HEK293 (cell line): Measurements from ENCODE around the gene TIMM50.

Experiments
- CTCF ChIA-PET: fragments of 350-600 bp; formaldehyde crosslinking; extraction: SDS; loops from one replicate; lab custom pipeline; 2021; ENCODE audit warnings: antibody characterized with exemption; lab: Yijun Ruan, JAX
- POLR2A ChIA-PET: fragments of 300-600 bp; formaldehyde crosslinking; extraction: SDS; loops from one replicate; lab custom pipeline; 2020; ENCODE audit warnings: antibody characterized with exemption, inconsistent platforms; lab: Yijun Ruan, JAX
- H3K27ac ChIP-seq: fragments of 200-500 bp; sonication (Bioruptor generic); 2 replicates; pipeline ENCODE4 v1.5.1; 2014; ENCODE audit warnings: low read depth, low read length, control low read depth, inconsistent platforms; ENCODE audit errors: extremely low read depth
- H3K36me3 ChIP-seq, 2 experiments: fragments of 200-500 bp in 1 of 2; sonication (Bioruptor generic) in 1 of 2; 1 replicate in 1 of 2; 2 replicates in 1 of 2; pipeline ENCODE4 v1.5.1; 2014 to 2017; ENCODE audit warnings: inconsistent platforms in 2 of 2, low read length in 2 of 2; ENCODE audit not compliant: control insufficient read depth in 2 of 2, insufficient read depth in 1 of 2
- H3K4me1 ChIP-seq: fragments of 200-500 bp; sonication (Bioruptor generic); 2 replicates; pipeline ENCODE4 v1.5.1; 2014; ENCODE audit warnings: mild to moderate bottlenecking, low read length, inconsistent platforms; ENCODE audit not compliant: control insufficient read depth, insufficient read depth
- H3K4me3 ChIP-seq: 2 replicates; pipeline ENCODE4 v1.5.1; 2011; ENCODE audit warnings: low read depth, mild to moderate bottlenecking, control low read depth, low read length, moderate library complexity
- H3K9me3 ChIP-seq: fragments of 200-500 bp; sonication (Bioruptor generic); 2 replicates; pipeline ENCODE4 v1.5.1; 2014; ENCODE audit warnings: low read depth, low read length, inconsistent platforms; ENCODE audit not compliant: control insufficient read depth, insufficient read depth
- BCL11B ChIP-seq: fragments of 450-650 bp; formaldehyde crosslinking; IDR thresholded peaks from 2 replicates; pipeline ENCODE4 v1.5.1; 2016; ENCODE audit warnings: low read depth, missing biosample characterization, missing genetic modification characterization
- FEZF1 ChIP-seq: fragments of 450-650 bp; formaldehyde crosslinking; IDR thresholded peaks from 2 replicates; pipeline ENCODE4 v1.5.1; 2016; ENCODE audit warnings: missing biosample characterization, missing genetic modification characterization
- INSM2 ChIP-seq: fragments of 450-650 bp; formaldehyde crosslinking; IDR thresholded peaks from 2 replicates; pipeline ENCODE4 v1.5.1; 2016; ENCODE audit warnings: missing biosample characterization, missing genetic modification characterization
- KLF16 ChIP-seq: fragments of 450-650 bp; formaldehyde crosslinking; IDR thresholded peaks from 2 replicates; pipeline ENCODE4 v1.5.1; 2017; ENCODE audit warnings: missing biosample characterization, missing genetic modification characterization
- PRDM1 ChIP-seq: fragments of 450-650 bp; formaldehyde crosslinking; IDR thresholded peaks from 2 replicates; pipeline ENCODE4; 2016; ENCODE audit warnings: missing biosample characterization, missing genetic modification characterization
- REPIN1 ChIP-seq: fragments of 450-650 bp; formaldehyde crosslinking; IDR thresholded peaks from 2 replicates; pipeline ENCODE4 v1.5.1; 2017; ENCODE audit warnings: missing biosample characterization, missing genetic modification characterization, low read depth
- YY2 ChIP-seq: fragments of 450-650 bp; formaldehyde crosslinking; IDR thresholded peaks from 2 replicates; pipeline ENCODE4 v1.5.1; 2016; ENCODE audit warnings: missing biosample characterization, missing genetic modification characterization
- ZEB2 ChIP-seq: fragments of 450-650 bp; formaldehyde crosslinking; IDR thresholded peaks from 2 replicates; pipeline ENCODE4 v1.5.1; 2016; ENCODE audit warnings: missing biosample characterization, missing genetic modification characterization
- ZNF121 ChIP-seq: fragments of 450-650 bp; formaldehyde crosslinking; IDR thresholded peaks from 2 replicates; pipeline ENCODE4 v1.5.1; 2016; ENCODE audit warnings: missing biosample characterization, missing genetic modification characterization
- ZNF146 ChIP-seq: fragments of 450-650 bp; formaldehyde crosslinking; IDR thresholded peaks from 2 replicates; pipeline ENCODE4 v1.5.1; 2016; ENCODE audit warnings: missing biosample characterization, missing genetic modification characterization
- ZNF214 ChIP-seq: fragments of 450-650 bp; formaldehyde crosslinking; IDR thresholded peaks from 2 replicates; pipeline ENCODE4 v1.5.1; 2017; ENCODE audit warnings: missing biosample characterization, mild to moderate bottlenecking, missing genetic modification characterization, borderline replicate concordance
- ZNF24 ChIP-seq: fragments of 450-650 bp; formaldehyde crosslinking; IDR thresholded peaks from 2 replicates; pipeline ENCODE4 v1.5.1; 2016; ENCODE audit warnings: missing biosample characterization, missing genetic modification characterization
- ZNF266 ChIP-seq: fragments of 450-650 bp; formaldehyde crosslinking; IDR thresholded peaks from 2 replicates; pipeline ENCODE4 v1.5.1; 2016; ENCODE audit warnings: missing biosample characterization, missing genetic modification characterization, low read depth
- ZNF341 ChIP-seq: fragments of 450-650 bp; formaldehyde crosslinking; IDR thresholded peaks from 2 replicates; pipeline ENCODE4; 2016; ENCODE audit warnings: low read depth, missing biosample characterization, missing genetic modification characterization
- ZNF433 ChIP-seq: fragments of 450-650 bp; formaldehyde crosslinking; IDR thresholded peaks from 2 replicates; pipeline ENCODE4 v1.5.1; 2016; ENCODE audit warnings: missing biosample characterization, missing genetic modification characterization, low read depth
- ZNF510 ChIP-seq: fragments of 450-650 bp; formaldehyde crosslinking; IDR thresholded peaks from 2 replicates; pipeline ENCODE4 v1.5.1; 2018; ENCODE audit warnings: mild to moderate bottlenecking, missing genetic modification characterization, missing biosample characterization; ENCODE audit not compliant: insufficient replicate concordance
- ZNF544 ChIP-seq: fragments of 450-650 bp; formaldehyde crosslinking; IDR thresholded peaks from 2 replicates; pipeline ENCODE4 v1.5.0; 2017; ENCODE audit warnings: missing biosample characterization, missing genetic modification characterization
- ZNF76 ChIP-seq: fragments of 450-650 bp; formaldehyde crosslinking; IDR thresholded peaks from 2 replicates; pipeline ENCODE4; 2016; ENCODE audit warnings: low read depth, missing biosample characterization, missing genetic modification characterization, borderline replicate concordance
- TF ChIP-seq, protein P1 (sequence below): fragments of 450-650 bp; formaldehyde crosslinking; IDR thresholded peaks from 2 replicates; pipeline ENCODE4 v1.5.1; 2016; ENCODE audit warnings: missing biosample characterization, missing genetic modification characterization
- TF ChIP-seq, protein P2 (sequence below): fragments of 450-650 bp; formaldehyde crosslinking; IDR thresholded peaks from 2 replicates; pipeline ENCODE4 v1.5.0; 2017; ENCODE audit warnings: missing biosample characterization, missing genetic modification characterization, borderline replicate concordance

The TIMM50 gene

GRCh38 chr19:39533003-39533512 lies 52.4 kb downstream of the TIMM50 start (continued):
- TF ChIP-seq, protein P1, sequence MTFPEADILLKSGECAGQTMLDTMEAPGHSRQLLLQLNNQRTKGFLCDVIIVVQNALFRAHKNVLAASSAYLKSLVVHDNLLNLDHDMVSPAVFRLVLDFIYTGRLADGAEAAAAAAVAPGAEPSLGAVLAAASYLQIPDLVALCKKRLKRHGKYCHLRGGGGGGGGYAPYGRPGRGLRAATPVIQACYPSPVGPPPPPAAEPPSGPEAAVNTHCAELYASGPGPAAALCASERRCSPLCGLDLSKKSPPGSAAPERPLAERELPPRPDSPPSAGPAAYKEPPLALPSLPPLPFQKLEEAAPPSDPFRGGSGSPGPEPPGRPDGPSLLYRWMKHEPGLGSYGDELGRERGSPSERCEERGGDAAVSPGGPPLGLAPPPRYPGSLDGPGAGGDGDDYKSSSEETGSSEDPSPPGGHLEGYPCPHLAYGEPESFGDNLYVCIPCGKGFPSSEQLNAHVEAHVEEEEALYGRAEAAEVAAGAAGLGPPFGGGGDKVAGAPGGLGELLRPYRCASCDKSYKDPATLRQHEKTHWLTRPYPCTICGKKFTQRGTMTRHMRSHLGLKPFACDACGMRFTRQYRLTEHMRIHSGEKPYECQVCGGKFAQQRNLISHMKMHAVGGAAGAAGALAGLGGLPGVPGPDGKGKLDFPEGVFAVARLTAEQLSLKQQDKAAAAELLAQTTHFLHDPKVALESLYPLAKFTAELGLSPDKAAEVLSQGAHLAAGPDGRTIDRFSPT (tag by site-specific recombination): no peak
- TF ChIP-seq, protein P2, sequence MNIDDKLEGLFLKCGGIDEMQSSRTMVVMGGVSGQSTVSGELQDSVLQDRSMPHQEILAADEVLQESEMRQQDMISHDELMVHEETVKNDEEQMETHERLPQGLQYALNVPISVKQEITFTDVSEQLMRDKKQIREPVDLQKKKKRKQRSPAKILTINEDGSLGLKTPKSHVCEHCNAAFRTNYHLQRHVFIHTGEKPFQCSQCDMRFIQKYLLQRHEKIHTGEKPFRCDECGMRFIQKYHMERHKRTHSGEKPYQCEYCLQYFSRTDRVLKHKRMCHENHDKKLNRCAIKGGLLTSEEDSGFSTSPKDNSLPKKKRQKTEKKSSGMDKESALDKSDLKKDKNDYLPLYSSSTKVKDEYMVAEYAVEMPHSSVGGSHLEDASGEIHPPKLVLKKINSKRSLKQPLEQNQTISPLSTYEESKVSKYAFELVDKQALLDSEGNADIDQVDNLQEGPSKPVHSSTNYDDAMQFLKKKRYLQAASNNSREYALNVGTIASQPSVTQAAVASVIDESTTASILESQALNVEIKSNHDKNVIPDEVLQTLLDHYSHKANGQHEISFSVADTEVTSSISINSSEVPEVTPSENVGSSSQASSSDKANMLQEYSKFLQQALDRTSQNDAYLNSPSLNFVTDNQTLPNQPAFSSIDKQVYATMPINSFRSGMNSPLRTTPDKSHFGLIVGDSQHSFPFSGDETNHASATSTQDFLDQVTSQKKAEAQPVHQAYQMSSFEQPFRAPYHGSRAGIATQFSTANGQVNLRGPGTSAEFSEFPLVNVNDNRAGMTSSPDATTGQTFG (tag by site-specific recombination): no peak
- TF ChIP-seq BCL11B: peak; percentile 70
- no peak for TF ChIP-seq ZNF510
- TF ChIP-seq ZNF433: no peak
- TF ChIP-seq ZNF24 (tag by site-specific recombination): no peak
- TF ChIP-seq ZEB2 (tag by site-specific recombination): no peak
- TF ChIP-seq KLF16 (tag by site-specific recombination): no peak
- TF ChIP-seq REPIN1 (tag by site-specific recombination): no peak
- TF ChIP-seq YY2 (tag by site-specific recombination): no peak
- no peak for TF ChIP-seq ZNF76
- no peak for TF ChIP-seq INSM2 (tag by site-specific recombination)
- TF ChIP-seq ZNF214 (tag by site-specific recombination): no peak
- no peak for TF ChIP-seq ZNF544 (tag by site-specific recombination)
- no peak for TF ChIP-seq ZNF146 (tag by site-specific recombination)
- TF ChIP-seq, all 188 proteins: peak for 9

GRCh38 chr19:39533791-39534190 lies 53.2 kb downstream of the TIMM50 start:
- TF ChIP-seq ZNF121 (peak; percentile 97), FEZF1 (tag by site-specific recombination) (no peak), PRDM1 (no peak), ZNF266 (tag by site-specific recombination) (no peak), ZNF341 (tag by site-specific recombination) (no peak)
- H3K9me3 ChIP-seq: no peaks in the 10 kb centered on the region; the same call in 1 of the 2 replicates
- ChIA-PET CTCF (interaction anchor here (0.7 to 6.3 kb wide), 34 partner anchors 8 to 310 kb away, joined by 3 to 174 read pairs (median 7); partner anchors contain the start of genes DLL3, PLEKHG2, RPS16 and SELENOV), POLR2A (interaction anchor here (0.6 to 3.6 kb wide), 5 partner anchors 21 to 143 kb away, joined by 3 to 56 read pairs (median 8); partner anchors contain the start of genes MED29, PAF1, RPS16 and SUPT5H)
- H3K4me3 ChIP-seq: no peak overlapping the region
- H3K27ac ChIP-seq: no peak overlapping the region
- peaks cover 27% of the 10 kb centered on the region for H3K4me1 ChIP-seq
- peaks cover 2 to 56% of the 10 kb centered on the region in 2 experiments for H3K36me3 ChIP-seq
